Renal pelvis (tissue), 4 donors: Measurements from ENCODE around the gene ZNF606. TPM values are rescaled to one million over a fixed set of nuclear protein-coding genes. Genes with fewer than 3 reads are reported as not detected.

Experiments
- DNase-seq: peaks from one replicate; pipeline ENCODE4 v3.0.0-alpha.2; 2013
- polyA plus RNA-seq, 3 donors: library from polyadenylated mRNA; unstranded; fragments of 120-200 nt; gene quantifications; one replicate each; pipeline ENCODE4 v1.2.1, GENCODE V29; 2013; ENCODE audit not compliant: insufficient read length in 3 of 3

The ZNF606 gene
- polyA plus RNA-seq, 3 donors = 27.9 to 32.3 (median 31.5) TPM

DNA sequence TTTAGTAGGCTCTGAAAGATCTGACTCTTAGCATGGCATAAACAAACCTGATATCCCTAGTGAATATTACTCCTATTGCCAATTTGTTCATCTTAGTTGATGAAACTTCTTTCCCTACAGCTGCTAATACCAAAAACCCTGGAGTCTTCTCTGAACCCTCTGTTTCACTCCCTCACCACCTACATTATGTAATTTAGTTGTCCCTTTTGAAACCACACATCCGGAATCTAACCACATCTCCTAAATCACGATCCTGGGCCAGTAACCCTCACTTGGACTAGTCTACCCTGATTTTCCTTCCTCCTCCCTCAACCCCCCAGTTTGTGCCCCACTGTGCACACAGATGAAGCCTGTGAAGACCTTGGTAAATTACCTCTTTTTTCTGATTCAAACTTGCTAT is 56.3 kb downstream of the ZNF606 start:
- DNase-seq = no peak

DNA sequence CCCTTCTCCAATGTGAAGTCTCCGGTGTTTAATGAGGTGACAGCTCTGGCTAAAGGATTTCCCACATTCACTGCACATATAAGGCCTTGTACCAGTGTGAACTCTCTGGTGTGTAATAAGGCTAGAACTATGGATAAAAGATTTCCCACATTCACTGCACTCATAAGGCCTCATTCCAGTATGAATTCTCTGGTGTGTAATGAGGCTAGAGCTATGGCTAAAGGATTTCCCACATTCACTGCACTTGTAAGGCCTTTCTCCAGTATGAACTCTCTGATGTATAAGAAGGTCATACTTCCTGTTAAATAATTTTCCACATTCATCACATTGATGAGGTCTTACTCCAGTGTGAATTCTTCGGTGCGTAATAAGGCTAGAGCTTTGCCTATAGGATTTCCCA is 61.0 kb downstream of the ZNF606 start:
- no peak for DNase-seq

DNA sequence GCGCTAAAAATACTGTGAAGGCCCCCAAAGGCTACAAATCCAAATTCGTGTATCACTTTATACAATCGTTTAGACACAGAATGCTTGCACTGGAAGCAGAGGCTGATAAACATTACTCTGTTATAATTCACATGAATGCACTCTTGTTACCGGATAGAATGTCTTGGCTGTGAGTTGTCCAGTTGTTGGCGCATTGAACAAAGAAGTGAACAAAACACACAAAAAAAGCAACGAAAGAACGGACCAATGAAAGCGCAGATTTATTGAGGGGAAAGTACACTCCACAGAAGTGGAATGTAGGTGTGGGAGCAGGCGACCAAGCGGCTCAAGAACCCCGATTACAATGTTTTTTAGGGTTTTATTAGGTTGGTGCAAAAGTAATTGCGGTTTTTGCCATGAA is 66.9 kb downstream of the ZNF606 start:
- no peak for DNase-seq

DNA sequence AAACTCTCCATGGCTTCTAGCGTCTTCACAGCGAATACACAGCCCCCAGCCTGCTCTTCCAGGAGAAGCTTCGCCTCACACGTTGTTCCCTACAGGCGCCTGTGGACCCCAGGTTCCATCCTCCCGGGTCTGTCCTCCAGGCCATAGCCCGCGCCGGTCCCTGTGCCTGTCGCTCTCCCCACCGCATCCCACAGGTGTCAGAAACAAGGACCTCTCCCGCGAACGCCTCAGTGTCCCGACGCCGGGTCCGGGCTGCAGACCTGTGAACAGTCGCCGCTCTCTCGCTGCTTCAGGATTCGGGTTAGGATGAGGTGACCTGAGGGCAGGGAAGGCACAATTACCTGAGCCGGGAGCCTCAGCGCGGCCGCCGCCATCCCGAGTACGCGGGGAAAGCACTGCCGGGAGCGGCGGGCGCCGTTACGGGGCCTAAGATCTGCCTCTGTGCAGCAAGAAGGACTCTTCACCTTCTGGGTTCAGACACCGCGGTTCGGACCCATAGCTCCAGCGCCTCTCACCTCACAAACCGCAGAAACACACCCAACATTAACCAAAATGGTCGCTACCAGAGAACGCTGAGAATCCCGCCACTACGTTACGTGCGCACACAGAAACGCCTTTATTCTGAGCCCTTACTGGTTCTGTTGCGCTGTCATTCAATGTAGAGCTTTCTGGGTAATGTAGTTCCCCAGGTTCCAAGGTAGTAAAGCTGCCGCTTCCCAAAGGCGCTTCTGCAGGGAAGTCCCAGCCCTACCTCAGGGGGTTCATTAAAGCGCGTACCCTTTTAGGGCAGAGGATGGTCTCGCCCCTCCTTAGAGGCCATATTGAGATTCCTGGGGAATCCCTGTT is 67.6 kb downstream of the ZNF606 start, which contains the start of gene ZNF418:
ZNF418 (minus strand) TSS at position 583 of the 846 bp plus-strand sequence. CDS start 1,580 bp downstream, outside the sequence.
- DNase-seq = peak; percentile 88

DNA sequence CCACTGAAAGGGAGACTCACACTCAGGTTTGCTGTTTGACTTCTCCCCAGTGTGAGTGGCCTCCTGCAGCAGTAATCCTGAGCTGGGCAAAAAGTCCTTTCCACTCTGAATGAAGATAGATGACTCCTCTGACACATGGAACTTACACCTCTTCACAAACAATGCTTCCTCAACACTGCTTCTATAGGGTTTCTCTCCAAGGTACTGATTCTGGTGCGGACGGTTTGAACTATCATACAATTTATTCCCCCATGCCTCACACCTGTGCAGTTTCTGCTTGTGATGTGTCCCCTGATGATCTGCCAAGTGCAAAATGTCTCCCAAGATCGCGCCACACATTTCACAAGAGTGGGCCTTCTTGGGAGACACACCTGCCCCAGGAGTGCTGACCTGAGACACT is 75.0 kb downstream of the ZNF606 start:
- no peak for DNase-seq

Other genes starting within 250 kb of the ZNF606 start
- gene ZNF586, start 233.1 kb downstream of the ZNF606 start, polyA plus RNA-seq = 10 to 100 TPM; 17.8 to 33.8 (median 30.4) TPM
- gene ZNF552, start 187.9 kb downstream of the ZNF606 start, polyA plus RNA-seq = 10 to 100 TPM; 13.1 to 31.5 (median 30.4) TPM
- gene ZNF587B, start 172.5 kb downstream of the ZNF606 start, polyA plus RNA-seq = 10 to 100 TPM; 12.1 to 24.3 (median 18.0) TPM
- 10 to 100 TPM; 19.4 to 51.0 (median 49.6) TPM for gene ZNF587, start 153.0 kb downstream of the ZNF606 start, polyA plus RNA-seq
- gene ZNF814, start 113.8 kb downstream of the ZNF606 start, polyA plus RNA-seq = 10 to 100 TPM; 50.7 to 97.4 (median 78.8) TPM
- 10 to 100 TPM; 19.9 to 41.8 (median 40.1) TPM for gene ZNF417, start 86.2 kb downstream of the ZNF606 start, polyA plus RNA-seq
- gene ZNF418, start 67.4 kb downstream of the ZNF606 start, polyA plus RNA-seq = 10 to 100 TPM; 20.2 to 40.1 (median 30.0) TPM
- 10 to 100 TPM in 2 of 3 donors, 1 to 10 TPM in 1; 9.0 to 11.2 (median 11.0) TPM for gene ZNF256, start 55.1 kb downstream of the ZNF606 start, polyA plus RNA-seq
- 1 to 10 TPM in 2 of 3 donors, under 1 TPM in 1; 0.97 to 3.0 (median 2.8) TPM for gene C19orf18, start 28.3 kb downstream of the ZNF606 start, polyA plus RNA-seq
- 1 to 10 TPM; 6.0 to 8.0 (median 7.8) TPM for gene ZSCAN1, start 31.2 kb upstream of the ZNF606 start, polyA plus RNA-seq
- gene ZNF135, start 56.5 kb upstream of the ZNF606 start, polyA plus RNA-seq = 10 to 100 TPM; 19.9 to 31.6 (median 29.9) TPM
- 100 to 1,000 TPM; 103 to 124 (median 107) TPM for gene ZSCAN18, start 95.4 kb upstream of the ZNF606 start, polyA plus RNA-seq
- 10 to 100 TPM; 21.9 to 23.4 (median 22.0) TPM for gene ZNF329, start 148.0 kb upstream of the ZNF606 start, polyA plus RNA-seq
- 10 to 100 TPM; 19.1 to 24.9 (median 23.8) TPM for gene ZNF274, start 180.2 kb upstream of the ZNF606 start, polyA plus RNA-seq
- gene ZNF544, start 226.1 kb upstream of the ZNF606 start, polyA plus RNA-seq = 10 to 100 TPM; 34.2 to 47.5 (median 44.4) TPM